HG03135 (cell line): ENCODE measurements around the gene IQSEC1.

Experiments used
- ATAC-seq: cut with Tn5 transposase; IDR thresholded peaks from one replicate; pipeline ENCODE4 v1.9.1; 2021; ENCODE audit warnings: mild to moderate bottlenecking, moderate library complexity; ENCODE audit not compliant: unreplicated experiment

Gene IQSEC1

DNA sequence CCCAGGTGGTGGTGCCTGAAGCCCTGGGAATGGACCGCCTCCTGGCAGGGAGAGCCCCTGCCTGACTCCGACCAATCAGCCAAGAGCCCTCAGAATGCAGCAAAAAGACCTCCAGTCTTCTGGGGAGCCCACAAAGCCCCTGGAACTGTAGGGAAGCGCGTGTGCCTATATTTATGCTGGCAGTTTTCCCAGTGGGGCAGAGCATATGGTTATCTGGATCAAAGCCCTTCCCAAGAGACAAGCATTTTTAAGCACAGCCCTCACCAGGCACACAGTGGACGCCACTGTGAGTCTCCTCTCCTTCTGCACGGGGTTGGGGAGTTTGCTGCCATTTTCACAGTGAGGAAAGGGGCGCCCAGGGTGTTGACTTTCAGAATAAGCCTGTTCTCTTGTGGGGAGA, 150.9 kb downstream of the IQSEC1 start:
- ATAC-seq = no peak

DNA sequence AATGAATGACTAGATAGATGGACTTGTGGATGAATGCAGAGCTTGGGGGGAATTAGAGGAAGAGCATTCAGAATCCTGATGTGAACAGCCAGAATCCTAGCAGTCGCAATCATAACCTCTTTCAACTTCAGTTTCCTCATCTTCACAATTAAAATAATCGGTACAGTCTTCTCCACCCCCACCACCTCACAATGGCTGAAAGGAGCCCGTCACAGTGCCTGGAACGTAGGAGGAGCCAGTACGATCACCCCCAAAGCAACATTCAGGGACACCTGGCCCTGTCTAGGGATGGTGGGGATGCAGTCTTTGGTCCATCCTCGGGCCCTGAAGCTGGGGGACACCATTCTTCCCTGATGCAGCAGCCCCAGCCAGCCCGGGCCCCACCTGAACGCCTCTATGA, 151.5 kb downstream of the IQSEC1 start:
- ATAC-seq = no peak

DNA sequence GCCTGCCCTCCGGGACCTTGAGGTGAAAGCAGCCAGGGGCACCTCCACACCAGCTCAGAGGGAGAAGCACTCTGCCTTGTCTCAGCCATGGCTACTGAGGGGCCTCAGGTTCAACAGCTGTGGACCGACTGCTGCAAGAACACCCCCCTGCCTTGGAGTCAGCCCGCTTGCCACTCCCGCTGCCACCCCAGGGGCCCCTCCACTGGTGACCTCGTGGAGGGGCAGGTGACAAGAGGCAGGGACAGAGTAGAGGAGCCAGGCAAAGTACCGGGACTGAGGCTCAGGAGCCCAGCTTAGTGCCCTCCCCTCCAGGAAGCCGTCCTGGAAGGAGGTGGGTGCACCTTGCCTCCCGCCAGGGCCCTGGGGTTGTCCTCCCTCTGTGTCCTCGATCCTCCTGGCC, 152.3 kb downstream of the IQSEC1 start:
- no peak for ATAC-seq

DNA sequence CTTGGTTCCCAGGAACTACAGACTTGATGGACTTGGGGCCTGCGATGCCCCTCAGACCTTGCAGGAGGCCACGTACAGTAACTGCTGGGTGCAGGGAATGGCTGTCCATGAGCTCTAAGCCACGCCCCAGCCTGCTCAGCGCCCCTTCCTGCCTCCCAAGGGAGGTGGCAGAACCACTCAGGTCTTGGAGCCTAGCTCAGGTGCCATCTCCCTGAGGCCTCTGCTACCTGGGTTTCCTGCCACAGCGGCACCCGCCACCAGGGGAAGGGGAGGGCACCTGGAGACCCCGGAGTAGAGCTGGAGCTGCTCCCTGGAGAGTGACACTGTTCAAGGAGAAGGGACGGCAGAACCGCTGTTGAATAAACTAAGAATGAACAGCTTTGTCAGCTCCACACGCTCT, 154.0 kb downstream of the IQSEC1 start:
- ATAC-seq = no peak

DNA sequence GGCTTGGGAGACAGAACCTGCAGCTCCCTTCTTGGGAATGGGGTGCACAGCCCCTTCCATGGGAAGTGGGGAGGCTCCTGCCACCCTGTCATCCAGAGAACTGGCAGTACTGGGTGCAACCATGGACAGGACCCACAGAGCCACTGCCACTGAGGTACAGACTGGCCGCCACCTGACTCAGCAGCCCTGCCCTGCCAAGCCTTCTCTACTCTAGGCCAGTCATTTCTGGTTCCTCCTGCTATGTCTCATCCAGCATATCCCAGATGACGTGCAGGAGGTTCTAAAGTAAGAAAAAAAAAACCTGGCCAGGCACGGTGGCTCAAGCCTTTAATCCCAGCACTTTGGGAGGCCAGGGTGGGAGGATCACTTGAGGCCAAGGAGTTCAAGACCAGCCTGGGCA, 155.0 kb downstream of the IQSEC1 start:
- ATAC-seq = no peak

DNA sequence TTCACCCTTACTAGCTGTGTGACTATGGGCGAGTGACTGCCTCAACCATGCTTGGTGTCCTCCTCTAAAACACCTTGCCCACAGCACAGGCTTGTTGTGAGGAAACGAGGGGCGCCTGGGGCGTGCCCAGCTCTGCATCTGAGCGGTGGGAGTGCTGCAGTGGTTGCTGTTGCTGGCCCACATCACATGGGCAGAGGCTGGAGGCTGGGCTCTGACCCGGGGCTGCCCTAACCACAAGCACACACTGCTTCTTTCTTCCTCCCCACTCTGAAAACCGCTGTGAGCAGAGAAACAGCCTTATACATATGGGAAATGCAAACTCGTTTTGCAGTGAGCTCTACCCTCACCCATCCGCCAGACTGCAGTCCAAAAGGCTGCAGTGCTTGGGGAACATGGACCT, 157.1 kb downstream of the IQSEC1 start:
- peak; percentile 63 for ATAC-seq

DNA sequence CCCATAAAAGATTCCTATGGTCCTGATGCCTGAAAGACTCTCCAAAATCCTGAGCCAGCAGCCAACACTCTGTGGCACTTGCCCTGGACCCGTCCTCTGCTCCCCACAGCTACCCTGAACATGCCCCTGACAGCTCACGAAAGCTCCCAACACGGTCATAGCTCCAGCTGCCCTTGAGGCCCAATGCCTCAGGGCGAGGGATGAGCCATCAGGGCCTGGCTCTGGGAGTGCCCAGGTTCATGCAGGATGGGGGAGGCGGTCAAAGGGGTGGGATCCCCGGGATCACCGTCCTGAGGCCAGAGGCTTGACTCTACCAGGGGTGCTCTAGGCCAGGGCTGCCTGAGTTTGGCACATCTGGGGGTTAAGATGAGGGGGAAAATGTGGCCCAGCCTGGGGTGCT, 159.1 kb downstream of the IQSEC1 start:
- no peak for ATAC-seq

DNA sequence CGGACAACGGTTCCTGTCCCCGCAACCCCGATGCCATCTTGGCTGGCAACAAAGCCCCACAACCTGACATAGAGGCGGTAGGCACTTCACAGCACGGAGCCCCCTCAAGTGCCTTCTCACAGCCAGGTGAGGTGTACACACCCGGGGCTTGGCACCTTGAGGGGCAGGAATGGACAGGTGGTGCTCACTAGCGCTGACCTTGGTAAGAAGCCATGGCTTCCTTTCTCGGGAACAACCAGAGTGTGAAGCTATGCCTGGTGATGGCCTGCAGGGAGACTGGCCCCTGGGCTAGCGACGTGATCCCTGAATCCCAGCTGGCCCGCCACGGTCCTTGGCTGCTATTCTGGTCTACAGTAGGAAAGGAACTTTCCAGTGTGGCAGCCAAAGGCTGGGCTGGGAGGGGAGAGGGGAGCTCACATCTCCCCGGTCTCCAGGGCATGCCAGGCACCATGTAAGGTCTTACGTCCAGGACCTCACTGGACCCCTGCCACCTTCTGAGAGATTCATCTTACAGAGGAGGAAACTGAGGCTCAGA, 161.3 kb downstream of the IQSEC1 start:
- no peak for ATAC-seq

DNA sequence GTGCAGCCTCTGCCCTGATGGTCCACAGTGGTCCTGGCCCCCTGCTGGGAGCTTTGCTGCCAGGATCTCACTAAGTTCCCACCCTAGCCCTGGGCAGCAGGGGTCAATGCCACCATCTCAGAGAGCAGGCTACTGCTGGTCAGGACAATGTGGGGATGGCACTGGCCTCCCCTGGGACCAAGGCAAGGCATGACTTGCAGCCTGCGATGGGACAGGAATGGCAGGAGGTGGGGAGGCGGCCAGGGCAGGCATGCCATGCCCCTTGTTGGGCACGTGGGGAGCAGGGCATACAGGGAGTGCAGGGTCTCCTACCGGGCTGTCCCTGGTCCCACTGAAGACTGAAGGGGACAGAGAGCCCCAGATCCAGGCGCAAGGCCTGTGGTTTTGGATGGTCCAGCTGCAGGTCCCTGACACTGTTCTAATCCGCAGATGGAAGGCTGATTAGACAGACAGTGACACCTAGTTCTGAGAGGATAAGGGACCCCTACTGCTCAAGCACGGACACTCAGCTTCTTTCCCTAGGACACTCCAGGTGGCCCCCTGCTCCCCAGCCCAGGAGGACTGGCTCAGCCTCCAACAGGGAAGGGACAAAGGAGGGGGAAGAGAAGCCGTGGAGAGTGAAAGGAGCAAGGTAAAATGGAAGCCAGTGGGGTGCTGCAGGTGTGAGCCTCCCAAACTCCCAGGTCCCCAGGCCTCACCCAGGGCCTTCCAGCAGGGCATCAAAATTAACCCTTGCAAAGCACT, 162.7 kb downstream of the IQSEC1 start:
- no peak for ATAC-seq

DNA sequence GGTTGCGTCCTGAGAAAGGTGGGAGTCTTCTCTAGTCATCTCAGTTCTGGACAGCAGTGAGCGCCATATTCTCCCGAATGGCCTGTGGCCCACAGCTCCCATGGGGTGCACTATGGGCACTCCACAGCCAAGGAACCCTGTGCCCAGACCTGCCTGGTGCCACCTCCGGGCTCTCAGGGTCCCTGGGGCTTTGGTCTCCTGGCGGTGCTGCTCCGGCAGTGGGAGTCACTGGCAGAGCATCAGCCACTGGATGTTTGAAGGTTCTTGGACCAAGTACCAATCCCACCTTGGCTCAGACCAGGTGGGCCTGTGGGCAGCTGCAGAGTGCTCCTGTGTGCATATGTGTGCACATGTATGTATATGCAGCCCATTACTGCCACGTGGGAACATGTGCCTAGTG, 163.5 kb downstream of the IQSEC1 start:
- no peak for ATAC-seq

DNA sequence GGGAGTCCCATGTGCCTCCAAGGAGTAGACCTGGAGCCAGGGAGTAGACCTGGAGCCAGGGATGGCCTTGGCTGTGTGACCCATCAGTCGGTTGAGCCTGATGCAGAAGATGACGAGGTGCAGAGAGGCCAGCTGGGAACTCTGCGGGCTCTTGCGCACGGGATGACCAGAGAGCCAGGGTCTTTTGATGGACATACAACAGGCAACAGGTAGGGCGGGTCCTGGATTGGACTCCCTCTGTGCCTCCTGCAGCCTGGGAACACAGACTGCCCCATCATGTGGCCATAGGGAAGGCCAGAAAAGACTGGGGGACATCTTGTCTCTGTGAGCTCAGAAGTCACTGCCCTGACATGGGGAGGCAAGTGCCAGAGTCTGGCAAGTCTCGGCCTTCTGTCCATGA, 164.4 kb downstream of the IQSEC1 start:
- no peak for ATAC-seq

DNA sequence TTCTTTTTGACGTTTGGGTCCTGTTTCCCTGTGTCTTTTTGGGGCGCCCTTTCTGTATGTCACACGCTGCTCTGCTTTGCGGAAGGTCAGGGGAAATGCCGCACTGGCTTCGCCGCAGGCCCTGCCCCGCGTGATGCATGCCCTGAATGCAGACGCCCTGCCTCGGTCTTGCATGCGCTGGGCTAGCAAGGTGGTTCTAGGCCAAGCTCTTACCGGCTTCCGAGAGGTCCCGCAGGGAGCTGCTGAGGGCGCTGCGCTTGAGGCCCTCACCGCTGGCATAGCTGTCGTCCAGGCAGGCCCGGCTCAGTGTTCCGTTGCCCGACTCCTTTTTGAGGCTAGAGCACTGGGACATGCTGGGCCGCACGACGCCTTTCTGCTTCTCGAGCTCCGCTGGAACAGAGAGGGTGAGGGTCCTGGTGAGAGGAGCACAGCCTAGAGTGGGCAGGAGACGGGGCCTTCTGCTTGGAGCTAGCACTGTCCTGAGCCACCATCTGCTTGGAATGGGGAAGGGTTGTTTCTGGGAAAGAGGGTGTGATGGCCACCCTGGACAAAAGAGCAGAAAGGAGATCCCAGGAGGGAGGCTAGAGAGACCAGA, 165.0 kb downstream of the IQSEC1 start:
- ATAC-seq = no peak

DNA sequence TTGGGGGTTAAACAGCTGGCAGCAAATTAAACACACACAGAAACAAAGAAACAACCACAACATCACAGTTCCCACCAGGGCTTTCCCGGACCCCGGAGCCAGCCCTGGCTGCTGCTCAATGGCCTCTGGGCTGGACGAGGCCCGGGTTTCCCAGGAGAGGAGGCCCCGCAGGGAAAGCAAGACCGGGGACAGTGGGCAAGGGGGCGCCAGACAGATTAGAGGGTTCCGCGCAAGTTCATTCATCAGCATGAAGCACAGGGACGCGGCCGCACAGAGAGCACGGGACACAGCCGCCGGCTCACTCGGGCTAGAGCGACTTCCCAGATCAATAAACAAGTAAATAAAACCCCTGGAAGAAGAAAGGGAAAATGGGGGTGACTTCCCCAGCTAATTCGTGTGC, 165.5 kb downstream of the IQSEC1 start:
- ATAC-seq = no peak

DNA sequence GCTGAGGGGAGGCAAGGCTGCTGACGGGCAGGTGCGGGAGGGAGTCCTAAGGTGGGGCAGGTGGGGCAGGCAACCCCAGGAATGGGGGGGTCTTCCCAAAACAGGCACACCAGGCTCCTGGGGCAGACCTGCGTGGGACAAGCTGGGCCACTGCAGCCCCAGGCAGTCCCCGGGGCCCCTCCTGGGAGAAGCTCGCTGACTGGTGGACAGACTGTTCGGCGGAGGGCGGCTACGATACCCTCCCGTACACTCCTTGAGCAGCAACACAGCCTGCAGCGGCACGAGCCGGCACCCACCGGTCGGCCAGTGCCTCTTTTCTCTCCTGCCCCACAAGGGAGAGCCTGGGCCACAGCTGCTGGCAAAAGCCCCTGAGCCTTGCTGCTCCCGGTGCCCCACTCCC, 165.9 kb downstream of the IQSEC1 start:
- ATAC-seq = no peak

DNA sequence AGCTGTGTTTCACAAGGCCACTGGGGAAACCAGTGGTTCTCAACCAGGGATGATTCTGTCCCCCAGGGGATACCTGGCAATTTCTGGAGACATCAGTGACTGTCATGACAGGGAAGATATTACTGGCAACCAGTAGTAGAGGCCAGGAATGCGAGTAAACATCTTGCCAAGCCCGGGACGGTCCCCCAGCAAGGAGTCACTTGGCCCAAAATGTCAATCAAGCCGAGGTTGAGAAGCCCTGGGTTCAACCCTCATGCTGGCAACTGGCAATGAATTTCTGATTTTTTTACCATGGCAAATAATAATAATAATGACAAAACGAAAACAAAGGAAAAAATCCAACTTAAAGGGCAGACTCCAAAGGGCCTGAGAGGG, 166.3 kb downstream of the IQSEC1 start:
- no peak for ATAC-seq

DNA sequence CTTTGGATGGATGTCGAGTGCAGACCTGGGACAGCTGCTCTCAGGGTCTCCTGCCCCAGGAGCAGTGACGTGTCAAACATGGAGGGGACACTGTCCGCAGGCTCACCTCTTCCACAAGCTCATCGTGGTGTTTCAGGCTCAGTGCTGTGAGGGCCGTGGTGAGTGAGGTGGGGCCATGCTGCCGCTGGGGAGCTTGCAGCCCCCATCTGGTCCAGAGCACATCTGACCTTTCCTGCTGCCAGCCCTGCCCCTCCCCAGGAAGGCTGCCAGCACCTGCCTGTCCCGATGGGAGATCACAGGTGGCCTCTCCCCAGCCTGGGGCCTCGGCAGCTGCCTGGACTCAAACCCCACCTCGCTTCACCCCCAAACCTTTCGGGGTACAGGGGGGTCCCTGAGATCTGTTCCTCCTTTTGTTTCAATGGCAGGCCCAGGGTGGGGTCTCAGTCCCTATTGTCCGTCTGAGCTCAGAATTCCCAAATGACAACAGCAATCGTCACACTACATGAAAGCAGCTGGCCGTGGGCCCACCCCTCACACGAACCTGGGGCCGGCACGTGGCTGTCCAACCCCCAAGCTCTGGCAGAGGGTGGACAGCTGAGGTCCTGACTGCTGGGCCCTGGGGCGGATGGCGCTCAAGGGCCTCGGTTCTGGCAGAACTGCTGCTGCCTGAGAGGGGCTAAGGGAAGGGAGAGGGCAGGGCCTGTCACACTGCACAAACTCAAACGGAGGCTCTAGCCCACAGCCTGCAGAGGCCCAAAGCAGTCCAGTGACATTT, 166.9 kb downstream of the IQSEC1 start:
- ATAC-seq = no peak

DNA sequence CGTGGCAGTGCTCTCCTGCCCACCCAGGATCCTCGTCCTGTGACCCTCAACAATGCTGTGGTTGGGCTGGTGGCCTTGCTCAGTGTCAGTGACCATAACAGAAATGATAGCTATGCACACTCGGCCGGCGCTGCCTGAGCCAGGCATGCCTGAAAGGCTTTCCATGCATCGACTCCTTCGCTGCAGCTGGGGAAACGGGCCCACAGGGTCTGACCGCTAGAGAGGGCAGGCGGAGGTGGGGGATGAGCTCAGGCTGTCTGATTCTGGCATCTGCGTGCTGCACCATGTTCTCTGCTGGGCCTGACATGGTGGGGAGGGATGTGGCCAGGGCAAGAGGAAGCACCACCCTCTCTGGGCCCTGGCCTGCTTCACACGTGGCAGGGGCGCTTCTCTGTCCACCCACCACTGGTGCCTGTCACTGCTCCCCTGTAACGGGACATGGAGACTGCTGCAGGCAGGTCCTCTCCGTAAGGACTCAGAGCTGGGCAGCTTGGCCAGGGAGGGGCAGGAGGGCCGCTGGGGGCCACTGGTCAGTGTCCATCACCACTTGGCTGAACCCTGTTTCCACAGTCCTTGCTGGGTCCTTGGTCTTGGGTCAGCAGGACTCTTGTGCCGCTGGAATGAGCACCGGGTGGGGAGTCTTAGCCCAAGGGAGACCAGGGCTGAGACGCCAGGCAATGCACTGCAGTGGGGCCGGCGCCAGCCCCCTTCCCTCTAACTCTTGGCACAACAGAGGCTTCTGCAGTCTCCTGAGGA, 167.7 kb downstream of the IQSEC1 start:
- ATAC-seq = no peak

DNA sequence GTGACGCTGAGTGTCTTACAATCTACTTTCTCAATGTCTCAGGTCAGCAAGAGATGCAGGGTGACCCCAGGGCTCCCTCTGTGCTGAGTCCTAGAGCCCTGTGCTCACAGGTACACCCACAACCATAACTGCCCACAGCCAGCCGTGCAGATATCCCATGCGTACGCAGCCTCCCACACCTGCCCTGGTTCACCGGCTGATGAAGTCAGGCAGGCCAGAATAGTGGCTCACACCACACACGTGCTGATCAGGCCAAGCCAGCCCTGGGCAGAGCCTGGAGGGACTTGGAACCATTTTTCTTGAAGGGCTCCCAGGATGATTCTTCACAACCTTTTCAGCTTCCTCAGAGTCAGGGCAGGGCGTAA, 168.3 kb downstream of the IQSEC1 start:
- ATAC-seq = no peak

DNA sequence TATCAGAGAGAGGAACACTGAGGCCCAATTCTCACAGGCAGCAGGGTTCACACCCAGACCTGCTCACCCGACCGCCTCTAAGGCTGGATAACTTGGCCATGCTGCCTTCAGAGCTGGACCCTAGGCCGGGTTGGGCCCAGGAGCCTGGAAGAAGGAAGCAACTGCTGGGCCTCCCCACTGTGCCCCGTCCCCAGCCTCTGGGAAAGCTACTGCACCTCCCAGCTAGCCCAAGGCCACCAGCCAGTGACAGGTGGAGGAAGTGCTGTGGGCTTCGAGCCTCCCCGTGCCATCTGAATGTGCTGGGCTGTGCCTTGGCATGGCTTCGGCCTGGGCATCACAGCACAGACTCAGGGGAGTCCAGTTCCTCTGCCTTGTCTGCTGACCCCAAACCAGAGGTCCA, 169.3 kb downstream of the IQSEC1 start:
- ATAC-seq = no peak

DNA sequence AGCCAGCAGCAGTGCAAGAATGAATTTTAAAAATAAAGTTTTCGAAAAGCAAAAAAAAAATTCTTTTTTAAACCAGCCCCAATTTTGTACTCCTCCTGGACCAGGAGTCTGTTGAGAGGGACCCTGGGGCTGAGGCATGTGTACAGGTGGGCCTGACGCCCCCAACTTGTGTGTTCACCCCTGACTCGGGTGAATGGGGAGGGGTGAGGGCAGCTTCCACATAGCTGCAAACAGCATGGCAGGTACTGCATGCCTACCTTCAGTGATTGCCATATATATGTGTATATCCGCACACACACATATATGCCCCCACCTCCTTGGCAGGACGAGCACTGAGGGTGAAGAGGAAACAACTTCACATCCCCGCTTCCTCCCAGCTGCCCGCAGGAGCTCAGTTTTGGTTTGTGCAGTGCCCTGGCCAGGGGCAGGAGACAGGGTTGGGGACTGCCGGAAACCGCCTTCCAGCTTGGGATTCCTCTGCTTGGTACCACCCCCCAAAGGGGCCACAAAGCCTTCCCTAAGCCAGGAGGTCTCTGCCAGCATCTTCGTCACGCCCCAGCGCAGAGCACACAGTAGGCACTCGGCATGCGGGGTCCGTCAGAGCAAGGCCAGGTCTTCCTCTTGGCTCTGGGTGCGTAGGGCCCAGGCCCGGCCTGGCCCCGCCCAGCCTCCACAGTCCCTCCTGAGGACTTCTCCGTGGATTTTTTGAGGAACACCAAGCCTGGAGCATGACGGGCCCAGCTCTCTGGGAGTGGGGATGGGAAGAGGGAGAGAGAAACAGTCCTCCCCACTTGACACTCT, 170.0 kb downstream of the IQSEC1 start:
- no peak for ATAC-seq
